ENCODE data around the gene CRYBB3.
"Not testable (repeated sequence)": the region's sequence is repeated elsewhere in the genome, so short reads cannot be mapped to it uniquely, and the experiment has no call there.

Gene CRYBB3

GRCh38 chr22:25176175-25176574 lies 23.5 kb upstream of the CRYBB3 start:
- FAIRE-seq = no peak

DNA sequence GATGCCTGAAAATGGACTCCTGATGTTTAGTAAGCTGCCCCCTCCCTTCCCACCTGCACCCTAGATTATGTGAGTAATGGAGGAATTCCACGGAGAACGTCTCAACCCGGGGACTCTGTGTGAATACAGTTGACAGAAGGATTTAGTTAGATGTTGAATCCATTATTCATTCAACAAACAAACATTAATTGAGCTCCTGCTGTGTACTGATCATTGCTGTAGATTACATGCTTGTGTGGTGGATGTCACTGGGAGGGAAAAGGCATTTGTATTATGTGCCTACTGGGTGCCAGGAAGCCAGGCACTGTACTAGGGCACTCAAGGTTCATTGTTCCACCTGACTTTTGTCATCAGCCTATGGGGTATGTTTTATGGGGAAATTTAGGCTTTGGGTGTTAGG lies 22.9 kb upstream of the CRYBB3 start:
- no peak for FAIRE-seq

GRCh38 chr22:25177226-25177625 lies 22.4 kb upstream of the CRYBB3 start:
- FAIRE-seq = no peak

GRCh38 chr22:25177895-25178294 lies 21.8 kb upstream of the CRYBB3 start:
- FAIRE-seq = no peak

DNA sequence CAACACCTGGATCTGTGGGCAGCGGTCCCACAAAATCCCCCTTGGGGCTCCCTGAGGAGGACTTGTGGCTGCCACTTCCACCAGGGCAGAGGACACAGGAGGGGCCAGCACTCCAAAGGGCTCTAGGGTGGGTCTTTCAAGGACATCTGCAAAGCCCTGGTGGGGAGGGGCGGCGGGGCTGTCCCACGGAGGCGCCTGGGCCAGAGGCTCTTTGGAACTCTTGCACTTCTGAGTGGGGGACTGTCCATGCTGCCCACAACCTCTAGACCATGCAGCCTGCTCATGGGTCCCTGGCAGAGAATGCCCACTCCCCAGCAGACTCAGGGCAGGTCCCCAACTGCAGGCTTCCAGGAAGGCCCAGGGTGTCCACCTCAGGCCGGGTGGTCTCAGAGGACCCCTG lies 21.3 kb upstream of the CRYBB3 start:
- FAIRE-seq = not testable (repeated sequence)

DNA sequence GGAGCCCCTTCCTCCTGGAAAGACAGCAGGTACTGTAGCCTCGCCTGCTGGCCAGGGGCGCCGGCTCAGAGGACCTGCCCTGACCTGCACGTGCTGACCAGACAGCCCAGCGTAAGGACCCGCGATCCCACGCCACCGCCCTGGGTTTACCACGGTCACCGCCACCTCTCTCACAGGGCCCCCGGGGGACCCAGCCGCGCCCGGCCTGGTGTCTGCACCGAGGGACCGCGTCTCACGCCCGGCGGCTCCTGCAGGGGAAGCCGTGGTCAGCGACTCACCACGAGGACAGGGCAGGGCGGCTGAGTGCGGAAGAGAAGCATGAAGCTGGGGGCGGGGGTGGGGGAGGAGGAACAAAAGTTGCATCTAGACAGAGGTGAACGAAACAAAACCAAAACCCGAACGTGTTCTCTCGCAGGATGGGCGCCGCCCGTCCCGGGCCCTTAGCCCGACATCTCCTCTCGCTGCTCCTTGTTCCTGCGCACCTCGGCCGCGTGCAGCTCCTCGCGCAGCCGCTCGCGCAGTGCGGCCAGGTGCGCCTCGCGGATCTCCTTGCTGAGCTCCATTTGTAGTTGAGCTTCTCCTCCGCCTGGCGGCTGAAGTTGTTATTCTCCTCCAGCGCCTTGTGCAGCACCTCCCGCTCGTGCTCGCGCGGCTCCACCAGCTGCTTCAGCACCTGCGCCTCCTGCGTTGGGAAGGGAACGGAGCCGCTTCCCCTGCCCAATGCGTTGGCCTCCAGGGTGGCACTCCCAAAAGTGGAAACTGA lies 20.6 kb upstream of the CRYBB3 start:
- FAIRE-seq = not testable (repeated sequence)

GRCh38 chr22:25182131-25183110 lies 17.2 kb upstream of the CRYBB3 start:
- FAIRE-seq = no peak

DNA sequence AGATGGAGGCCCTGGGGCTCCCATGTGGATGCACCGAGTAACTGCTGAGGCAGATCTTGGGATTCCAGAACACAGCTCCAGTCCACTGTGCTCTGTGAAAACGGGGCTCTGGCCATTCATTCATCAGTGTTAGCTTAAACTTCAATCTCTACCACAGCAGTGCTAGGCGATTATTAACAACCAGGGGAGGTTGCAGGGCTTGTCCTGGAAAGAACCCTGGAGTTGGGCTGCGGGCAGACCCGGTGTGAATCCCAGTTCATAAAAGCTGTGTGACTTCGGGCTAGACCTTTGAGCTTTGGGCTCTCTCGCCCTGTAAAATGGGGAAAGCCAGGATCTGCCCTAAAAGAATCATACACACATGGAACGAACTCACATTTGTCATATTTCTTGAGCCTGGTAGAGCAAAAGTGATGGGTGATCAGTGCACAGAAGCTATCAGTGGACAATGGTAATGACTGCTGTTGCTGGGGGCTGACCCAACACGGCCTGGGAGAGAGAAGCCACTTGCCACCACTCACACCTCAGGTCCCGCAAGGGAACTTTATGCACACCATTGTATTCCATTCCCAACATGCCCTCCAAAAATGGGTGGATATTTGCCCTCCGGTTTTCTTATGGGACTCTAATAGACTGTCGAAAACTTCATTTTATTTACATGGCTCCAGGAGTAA lies 15.6 kb upstream of the CRYBB3 start:
- no peak for FAIRE-seq

DNA sequence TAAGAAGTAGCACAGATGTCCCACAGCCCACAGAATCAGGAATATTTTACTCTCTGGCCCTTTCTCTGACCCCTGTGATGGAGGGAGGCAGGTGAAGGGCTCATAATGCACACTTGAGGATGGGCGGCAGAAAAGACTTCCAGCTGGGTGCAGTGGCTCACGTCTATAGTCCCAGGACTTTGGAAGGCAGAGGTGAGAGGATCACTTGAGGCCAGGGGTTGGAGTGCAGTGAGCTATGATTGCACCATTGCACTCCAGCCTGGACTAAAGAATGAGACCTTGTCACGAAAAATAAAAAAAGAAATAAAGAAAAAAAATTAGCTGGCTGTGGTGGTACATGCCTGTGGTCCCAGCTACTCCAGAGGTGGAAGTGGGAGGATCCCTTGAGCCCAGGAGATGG lies 13.5 kb upstream of the CRYBB3 start:
- FAIRE-seq = no peak

DNA sequence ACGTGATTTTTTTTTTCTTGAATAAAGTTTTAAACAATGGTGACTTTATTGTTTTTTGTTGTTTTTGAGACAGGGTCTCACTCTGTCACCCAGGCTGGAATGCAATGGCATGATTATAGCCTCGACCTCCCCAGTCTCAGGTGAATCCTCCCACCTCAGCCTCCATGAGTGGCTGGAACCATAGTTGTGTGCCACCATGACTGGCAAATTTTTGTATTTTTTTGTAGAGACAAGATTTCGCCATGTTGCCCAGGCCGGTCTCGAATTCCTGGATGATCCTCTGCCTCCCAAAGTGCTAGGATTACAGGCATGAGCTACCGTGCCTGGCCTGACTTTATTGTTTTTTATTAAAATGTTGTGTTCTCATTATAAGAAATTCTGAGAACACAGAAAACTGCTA lies 12.2 kb upstream of the CRYBB3 start:
- FAIRE-seq = no peak

DNA sequence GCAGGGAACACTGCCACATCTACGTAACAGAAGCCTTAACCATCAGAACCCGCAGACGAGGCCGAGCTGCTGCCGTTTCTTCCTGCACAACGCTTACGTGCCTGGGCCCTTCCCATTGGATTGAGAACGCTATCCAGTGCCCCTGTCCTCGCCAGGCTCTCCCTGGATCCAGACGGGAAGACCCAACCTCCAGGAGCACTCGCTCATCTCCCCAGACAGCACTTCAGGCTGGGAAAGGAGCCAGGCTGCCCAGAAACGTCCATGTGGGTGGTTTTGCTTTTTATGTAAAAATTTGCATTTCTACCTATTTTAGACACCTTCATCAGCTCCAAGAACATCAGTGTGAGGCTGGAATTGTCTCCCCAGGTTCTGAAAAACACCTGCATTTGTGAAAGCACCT lies 7.3 kb upstream of the CRYBB3 start:
- no peak for FAIRE-seq

- no peak for FAIRE-seq
Measured at GRCh38 chr22:25193130-25193529, 6.5 kb upstream of the CRYBB3 start.

- no peak for FAIRE-seq
Measured at GRCh38 chr22:25193548-25193947, 6.1 kb upstream of the CRYBB3 start.

DNA sequence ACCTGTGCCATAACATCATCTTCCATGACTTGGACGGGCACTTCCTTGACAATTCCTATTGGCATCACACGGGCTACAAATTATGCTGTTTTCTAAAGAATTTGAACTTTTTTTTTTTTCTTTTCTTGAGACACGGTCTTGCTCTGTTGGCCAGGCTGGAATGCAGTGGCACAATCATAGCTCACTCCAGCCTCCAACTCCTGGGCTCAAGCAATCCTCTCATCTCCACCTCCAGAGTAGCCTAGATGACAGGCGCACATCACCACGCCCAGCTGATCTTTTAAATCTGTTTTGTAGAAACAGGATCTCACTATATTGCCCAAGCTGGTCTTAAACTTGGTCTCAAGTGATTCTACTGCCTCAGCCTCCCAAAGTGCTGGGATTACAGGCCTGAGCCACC lies 3.3 kb upstream of the CRYBB3 start:
- FAIRE-seq = no peak

DNA sequence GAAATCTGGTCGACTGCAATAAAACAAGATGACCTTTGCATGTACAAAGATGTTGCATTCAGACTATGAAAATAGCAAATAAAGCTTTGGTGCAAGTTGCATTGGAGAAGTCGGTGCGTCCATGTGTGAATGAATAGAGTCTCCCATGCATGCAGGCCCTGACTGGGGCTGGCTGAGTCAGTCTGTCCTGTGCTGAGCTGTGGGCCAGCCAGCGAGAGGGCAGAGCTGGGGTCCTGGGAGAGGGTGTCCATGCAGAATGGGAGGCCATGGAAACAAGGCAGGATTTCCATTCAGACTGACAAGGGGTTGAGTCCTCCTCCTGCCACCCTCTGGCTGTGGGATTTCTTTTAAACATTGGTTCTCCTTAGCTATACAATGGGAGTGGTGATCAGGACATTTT lies 2.3 kb upstream of the CRYBB3 start:
- no peak for FAIRE-seq

DNA sequence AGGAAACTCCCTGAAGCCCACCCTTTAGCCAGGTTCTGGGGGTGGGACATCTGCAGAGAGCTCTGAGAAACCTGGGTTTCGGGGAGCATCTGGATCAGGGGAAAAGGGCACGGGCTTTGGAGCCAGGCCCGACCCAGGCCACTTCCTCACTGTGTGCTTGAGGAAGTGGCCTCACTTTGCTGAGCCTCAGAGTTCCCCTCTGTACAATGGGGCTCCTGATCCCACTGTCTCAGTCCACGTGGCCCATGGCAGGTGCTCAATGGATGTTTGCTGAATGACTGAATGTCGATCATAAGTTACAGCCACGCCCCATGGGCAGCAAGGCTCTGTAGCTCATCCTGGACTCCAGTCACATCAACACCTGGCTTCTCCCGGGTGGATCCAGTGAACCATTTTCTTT lies 1.3 kb downstream of the CRYBB3 start:
- no peak for FAIRE-seq

- FAIRE-seq = no peak
Measured at GRCh38 chr22:25201557-25202273, 2.1 kb downstream of the CRYBB3 start.

DNA sequence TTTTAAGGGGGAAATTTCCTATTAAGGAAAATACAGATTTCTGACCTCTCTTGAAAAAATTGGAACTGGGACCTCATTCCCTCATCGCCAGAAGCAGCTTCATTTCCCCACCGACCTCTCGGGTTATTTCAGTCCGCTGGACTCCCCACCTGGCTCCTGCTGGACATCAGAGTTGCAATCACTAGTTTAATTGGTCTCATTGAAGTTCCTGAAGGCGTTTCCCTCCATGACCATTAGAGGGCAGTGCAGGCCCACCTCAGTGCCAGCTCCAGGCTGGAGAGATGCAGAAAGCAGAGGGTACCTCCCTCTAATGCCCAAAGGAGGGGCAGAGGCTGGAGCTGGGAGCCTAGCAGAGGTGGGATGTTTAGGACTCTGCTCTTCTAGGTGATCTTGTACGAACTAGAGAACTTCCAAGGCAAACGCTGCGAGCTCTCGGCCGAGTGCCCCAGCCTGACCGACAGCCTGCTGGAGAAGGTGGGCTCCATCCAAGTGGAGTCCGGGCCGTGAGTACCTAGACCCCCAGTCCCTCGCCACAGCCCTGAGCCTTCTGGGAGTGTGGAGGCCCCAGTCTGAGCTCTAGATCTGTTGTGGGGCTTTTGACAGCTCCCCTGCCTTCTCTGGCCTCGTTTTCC lies 2.7 kb downstream of the CRYBB3 start:
- no peak for FAIRE-seq

- FAIRE-seq = no peak
Measured at GRCh38 chr22:25203082-25203481, 3.4 kb downstream of the CRYBB3 start.

DNA sequence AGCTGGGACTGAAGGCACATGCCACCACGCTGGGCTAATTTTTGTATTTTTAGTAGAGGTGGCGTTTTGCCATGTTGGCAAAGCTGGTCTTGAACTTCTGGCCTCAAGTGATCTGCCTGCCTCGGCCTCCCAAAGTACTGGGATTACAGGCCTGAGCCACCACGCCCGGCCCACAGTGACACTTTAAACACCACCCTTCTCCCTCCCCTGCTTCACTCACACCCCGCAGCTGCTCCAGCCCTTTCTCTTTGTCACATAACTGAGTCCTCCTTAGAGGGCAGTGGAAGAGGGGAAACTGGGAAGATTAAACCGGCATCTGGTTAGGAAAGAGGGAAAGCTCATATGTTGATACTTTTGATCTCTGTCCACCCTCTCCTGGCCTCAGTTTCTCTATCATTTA lies 4.9 kb downstream of the CRYBB3 start:
- not testable (repeated sequence) for FAIRE-seq

GRCh38 chr22:25205847-25206246 lies 6.2 kb downstream of the CRYBB3 start:
- FAIRE-seq = no peak

DNA sequence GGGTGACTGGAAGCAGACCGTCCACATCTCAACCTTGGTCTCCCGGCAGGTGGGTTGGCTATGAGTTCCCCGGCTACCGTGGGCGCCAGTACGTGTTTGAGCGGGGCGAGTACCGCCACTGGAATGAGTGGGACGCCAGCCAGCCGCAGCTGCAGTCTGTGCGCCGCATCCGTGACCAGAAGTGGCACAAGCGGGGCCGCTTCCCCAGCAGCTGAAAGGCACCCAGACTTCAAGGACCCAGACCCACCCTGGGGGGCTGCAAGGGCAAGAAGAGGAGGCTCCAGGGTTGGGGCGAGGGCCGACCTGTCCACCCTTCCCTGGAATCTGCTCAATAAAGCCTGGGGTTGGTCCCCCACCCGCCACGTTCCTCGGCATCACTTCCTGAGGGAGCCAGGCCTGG lies 7.3 kb downstream of the CRYBB3 start:
- FAIRE-seq = no peak
